Muscle layer of colon (tissue), 2 donors: ENCODE measurements around the gene DTX1.

Source experiments
- H3K27ac ChIP-seq: one replicate; pipeline ENCODE4 v1.7.0; 2013; ENCODE audit warnings: low read depth, mild to moderate bottlenecking, low read length, moderate library complexity
- H3K27me3 ChIP-seq, 2 donors: one replicate each; pipeline ENCODE4 v1.7.0; 2013; ENCODE audit warnings: low read length in 2 of 2, mild to moderate bottlenecking in 2 of 2; ENCODE audit not compliant: insufficient read depth in 2 of 2, control insufficient read depth in 1 of 2
- H3K36me3 ChIP-seq: one replicate; pipeline ENCODE4 v1.7.0; 2013; ENCODE audit warnings: mild to moderate bottlenecking, low read length; ENCODE audit not compliant: insufficient read depth
- H3K4me1 ChIP-seq: one replicate; pipeline ENCODE4 v1.7.0; 2013; ENCODE audit warnings: mild to moderate bottlenecking, low read length; ENCODE audit not compliant: insufficient read depth
- H3K4me3 ChIP-seq, 2 donors: one replicate each; pipeline ENCODE4 v1.7.0; 2013; ENCODE audit warnings: low read length in 2 of 2, low read depth in 1 of 2, mild to moderate bottlenecking in 1 of 2, moderate library complexity in 1 of 2
- H3K9ac ChIP-seq: one replicate; pipeline ENCODE4 v1.7.0; 2013; ENCODE audit warnings: low read length
- H3K9me3 ChIP-seq: one replicate; pipeline ENCODE4 v1.7.0; 2013; ENCODE audit warnings: mild to moderate bottlenecking, low read length
- donor health status: abdominal sarcoma.
- donor health status: Adenocarcinoma of cecum.

Gene DTX1

DNA sequence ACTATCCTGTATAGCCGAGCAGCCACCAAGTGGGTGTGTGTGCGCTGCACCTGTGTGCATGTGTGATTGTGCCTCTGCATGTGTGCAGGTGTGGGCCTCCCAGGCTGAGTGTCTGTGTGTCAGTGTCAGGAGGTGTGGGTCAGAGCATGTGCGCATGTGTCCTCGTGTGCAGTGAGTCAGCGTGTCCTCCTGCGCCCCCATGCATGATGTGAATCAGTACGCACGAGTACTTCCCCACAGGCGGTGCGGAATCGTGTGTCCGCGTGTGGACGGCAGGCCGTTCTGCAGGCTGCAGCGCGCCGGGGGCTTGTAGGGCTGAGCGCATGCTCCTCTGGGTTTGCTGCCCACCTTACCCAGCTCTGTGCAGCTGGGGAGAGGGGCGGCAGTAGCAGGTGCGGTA is 34.2 kb downstream of the DTX1 start:
- H3K36me3 ChIP-seq: no peaks in the 10 kb centered on the region
- peaks cover 9 to 42% of the 10 kb centered on the region in 2 donors for H3K27me3 ChIP-seq
- no peak overlapping the region for H3K4me3 ChIP-seq
- no peaks in the 10 kb centered on the region for H3K9me3 ChIP-seq
- no peaks in the 10 kb centered on the region for H3K4me1 ChIP-seq
- H3K27ac ChIP-seq: no peak overlapping the region
- H3K9ac ChIP-seq: no peak overlapping the region

DNA sequence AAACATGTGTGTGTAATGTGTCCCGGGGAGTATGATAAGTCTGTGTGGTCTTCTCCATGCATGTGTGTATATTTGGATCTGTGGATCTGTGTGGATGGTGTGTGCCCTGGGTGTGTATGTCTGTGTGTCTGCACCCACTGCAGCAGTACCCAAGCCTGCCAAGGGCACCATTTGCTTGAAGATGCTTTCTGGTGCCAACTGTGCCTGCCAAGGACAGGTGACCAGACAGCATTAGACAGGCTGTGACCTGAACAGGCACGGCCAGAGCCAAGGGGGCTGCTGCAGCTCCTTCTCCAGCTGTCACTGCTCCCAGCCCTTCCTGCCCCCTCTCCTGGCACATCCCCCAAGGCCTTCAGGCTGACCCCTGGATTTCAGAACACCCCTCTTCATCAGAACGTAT is 35.0 kb downstream of the DTX1 start:
- Histone ChIP-seq H3K27ac (no peak overlapping the region), H3K4me3 (no peak overlapping the region), H3K27me3 (peaks cover 9 to 36% of the 10 kb centered on the region in 2 donors), H3K4me1 (no peaks in the 10 kb centered on the region), H3K36me3 (no peaks in the 10 kb centered on the region), H3K9ac (no peak overlapping the region), H3K9me3 (no peaks in the 10 kb centered on the region)

DNA sequence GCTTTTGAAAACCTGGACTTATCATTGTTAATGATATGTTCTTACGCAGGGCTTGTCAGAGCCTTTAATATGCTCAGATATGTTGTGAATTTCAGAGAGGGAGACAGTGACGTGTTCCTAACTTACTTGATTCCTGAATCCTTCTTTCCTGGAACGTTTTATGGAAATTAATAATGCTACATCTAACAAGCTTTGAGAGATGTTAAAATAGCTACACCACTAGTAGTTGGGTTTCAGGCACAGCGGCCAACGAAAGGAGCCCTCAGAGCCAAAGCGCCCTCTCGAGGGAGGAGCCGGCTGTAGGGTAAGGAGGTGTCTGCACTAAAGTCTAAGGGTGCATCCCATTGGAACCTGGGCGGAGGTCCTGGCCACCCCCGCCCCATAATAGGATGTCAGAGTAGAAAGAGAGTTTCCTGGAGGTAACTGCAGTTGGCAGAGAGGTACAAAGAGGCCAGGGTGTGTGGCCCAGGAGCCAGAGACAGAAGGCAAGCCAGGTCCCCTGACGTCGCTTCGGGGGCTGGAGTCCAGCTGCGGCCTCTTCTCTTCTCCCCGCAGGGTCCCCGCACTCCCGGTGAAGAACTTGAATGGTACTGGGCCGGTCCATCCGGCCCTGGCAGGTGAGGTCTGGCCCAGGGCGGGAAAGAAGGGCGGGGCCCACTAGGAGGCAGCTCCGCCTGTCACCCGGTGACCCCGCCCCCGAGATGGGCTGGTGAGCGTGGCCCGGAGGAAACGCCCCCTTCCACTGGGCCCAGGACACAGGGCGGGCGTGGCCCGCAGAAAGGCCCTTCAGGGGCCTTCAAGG is 36.3 kb downstream of the DTX1 start:
- Histone ChIP-seq H3K9me3 (no peaks in the 10 kb centered on the region), H3K9ac (no peak overlapping the region), H3K27ac (no peak overlapping the region), H3K4me3 (no peak overlapping the region), H3K36me3 (no peaks in the 10 kb centered on the region), H3K27me3 (peaks cover 9 to 24% of the 10 kb centered on the region in 2 donors), H3K4me1 (no peaks in the 10 kb centered on the region)

DNA sequence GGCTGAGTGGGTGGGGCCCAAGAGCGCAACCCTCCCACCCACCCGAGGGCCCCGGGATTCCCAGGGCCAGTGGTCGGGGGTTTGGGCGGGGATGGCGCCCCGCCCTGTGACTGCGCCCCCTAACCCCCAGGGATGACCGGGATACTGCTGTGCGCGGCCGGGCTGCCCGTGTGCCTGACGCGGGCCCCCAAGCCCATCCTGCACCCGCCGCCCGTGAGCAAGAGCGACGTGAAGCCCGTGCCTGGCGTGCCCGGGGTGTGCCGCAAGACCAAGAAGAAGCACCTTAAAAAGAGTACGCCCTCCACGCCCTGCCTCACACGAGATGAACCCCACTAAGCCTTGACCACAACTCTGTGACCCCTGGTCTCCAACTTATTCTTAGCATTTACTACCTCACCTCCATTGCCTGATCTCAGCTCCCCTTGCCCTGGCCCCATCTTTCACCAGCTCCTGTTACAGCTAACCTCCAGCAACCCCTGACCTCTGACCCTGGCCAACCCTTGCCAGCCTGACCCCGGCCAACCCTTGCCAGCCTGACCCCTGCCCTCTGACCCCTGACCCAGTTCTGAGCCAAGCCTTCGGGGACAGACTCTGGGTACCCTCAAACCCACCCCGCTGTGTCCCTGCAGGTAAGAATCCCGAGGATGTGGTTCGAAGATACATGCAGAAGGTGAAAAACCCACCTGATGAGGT is 37.0 kb downstream of the DTX1 start:
- Histone ChIP-seq H3K4me3 (no peak overlapping the region), H3K27me3 (peaks cover 9 to 22% of the 10 kb centered on the region in 2 donors), H3K27ac (no peak overlapping the region), H3K9ac (no peak overlapping the region), H3K9me3 (no peaks in the 10 kb centered on the region), H3K36me3 (no peaks in the 10 kb centered on the region), H3K4me1 (no peaks in the 10 kb centered on the region)

DNA sequence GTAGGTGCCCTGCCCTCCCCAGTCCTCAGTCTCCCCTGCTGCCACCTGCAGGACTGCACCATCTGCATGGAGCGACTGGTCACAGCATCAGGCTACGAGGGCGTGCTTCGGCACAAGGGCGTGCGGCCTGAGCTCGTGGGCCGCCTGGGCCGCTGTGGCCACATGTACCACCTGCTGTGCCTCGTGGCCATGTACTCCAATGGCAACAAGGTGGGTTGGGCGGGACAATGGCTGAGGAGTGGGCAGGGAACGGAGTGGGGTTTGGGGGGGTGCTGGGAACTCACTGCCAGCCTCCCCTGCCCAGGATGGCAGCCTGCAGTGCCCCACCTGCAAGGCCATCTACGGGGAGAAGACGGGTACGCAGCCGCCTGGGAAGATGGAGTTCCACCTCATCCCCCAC is 38.2 kb downstream of the DTX1 start:
- Histone ChIP-seq H3K4me3 (no peak overlapping the region), H3K9ac (no peak overlapping the region), H3K9me3 (no peaks in the 10 kb centered on the region), H3K4me1 (no peaks in the 10 kb centered on the region), H3K36me3 (no peaks in the 10 kb centered on the region), H3K27ac (no peak overlapping the region), H3K27me3 (peaks cover 9 to 17% of the 10 kb centered on the region in 2 donors)

DNA sequence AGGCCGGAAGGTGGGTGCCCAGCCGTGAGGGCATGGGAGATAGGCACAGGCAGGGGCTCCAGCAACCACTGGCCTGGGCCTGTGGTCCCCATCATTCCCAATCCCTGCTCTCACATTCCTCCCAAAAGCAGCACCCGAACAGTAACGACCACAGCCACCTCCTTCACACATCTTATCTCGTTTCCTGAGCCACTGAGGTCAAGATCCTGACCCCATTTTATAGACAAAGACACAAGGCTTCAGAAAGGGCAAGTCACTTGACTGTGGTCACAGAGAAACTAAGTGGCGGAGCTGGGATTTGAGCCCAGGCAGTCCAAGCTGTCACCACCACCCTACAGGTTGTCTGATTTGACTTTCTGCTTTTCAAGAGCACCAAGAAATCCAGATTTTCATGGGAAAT is 38.9 kb downstream of the DTX1 start:
- no peaks in the 10 kb centered on the region for H3K4me1 ChIP-seq
- no peak overlapping the region for H3K27ac ChIP-seq
- peaks cover 9 to 17% of the 10 kb centered on the region in 2 donors for H3K27me3 ChIP-seq
- no peak overlapping the region for H3K9ac ChIP-seq
- no peak overlapping the region for H3K4me3 ChIP-seq
- no peaks in the 10 kb centered on the region for H3K36me3 ChIP-seq
- H3K9me3 ChIP-seq: no peaks in the 10 kb centered on the region

DNA sequence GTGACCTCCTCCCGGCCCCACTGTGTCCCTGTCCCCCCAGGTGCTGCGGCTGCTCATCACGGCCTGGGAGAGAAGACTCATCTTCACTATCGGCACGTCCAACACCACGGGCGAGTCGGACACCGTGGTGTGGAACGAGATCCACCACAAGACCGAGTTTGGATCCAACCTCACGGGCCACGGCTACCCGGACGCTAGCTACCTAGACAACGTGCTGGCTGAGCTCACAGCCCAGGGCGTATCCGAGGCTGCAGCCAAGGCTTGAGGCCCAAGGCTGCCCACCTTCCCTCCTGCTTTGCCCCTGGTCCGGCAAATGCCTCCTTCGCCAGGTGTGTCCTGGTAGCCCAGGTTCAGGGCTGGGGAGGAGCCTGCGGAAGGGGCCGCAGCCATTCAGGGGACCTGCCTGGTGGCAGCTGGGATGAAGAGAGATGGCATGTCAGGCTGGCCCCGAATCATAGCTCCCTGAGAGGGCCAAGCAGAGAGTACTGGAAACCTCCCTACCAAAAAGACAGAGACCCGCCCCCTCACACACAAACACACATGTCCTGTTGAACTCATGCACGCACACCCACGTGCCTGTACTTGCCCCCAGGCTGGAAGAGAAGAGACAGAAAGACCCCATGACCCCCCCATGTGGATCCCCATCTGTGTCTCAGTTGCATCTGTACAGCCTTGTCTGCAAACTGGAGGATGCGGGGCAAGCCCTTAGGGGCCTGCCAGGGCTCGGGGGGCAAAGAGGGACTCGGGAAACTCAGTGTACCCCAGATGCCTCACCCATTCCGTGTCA is 40.3 kb downstream of the DTX1 start:
- H3K27me3 ChIP-seq: peaks cover under 1 to 10% of the 10 kb centered on the region in 2 donors
- no peaks in the 10 kb centered on the region for H3K36me3 ChIP-seq
- H3K9ac ChIP-seq: no peak overlapping the region
- no peak overlapping the region for H3K27ac ChIP-seq
- H3K9me3 ChIP-seq: no peaks in the 10 kb centered on the region
- no peak overlapping the region for H3K4me3 ChIP-seq
- H3K4me1 ChIP-seq: no peaks in the 10 kb centered on the region

DNA sequence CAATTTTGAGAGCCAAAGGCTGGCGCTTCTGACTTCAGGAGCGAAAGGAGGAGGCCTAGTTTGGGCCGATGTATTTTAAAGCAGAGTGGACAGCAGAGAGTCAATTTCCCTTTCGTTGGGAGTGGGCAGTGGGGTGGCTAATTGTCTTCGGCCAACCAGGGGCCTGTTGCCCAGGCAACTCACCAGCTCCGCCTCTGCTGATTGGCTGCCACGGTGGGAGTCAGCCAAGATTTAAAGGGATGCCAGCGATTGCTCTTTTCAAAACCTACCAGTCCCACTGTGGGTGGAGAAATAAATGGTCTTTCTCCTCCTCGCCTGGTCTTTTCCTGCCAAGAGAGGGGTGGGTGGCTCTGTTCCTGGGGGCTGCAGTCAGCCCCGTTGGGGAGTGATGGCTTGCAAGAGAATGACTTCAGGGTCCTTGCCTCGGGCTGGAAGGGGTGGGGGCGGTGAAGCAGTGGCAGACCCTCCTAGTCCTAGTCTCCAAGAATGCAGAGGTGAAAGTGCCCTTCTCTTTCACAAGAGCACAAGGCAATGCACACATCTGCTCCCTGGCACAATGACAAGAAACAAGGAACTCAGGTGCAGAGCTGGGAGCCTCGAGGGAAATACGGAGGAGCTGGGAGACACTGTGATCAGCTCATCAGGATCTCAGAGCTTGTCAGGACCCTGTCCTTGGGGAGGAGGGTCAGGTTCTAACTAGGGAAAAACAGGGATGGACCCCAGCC is 41.3 kb downstream of the DTX1 start:
- H3K36me3 ChIP-seq: no peaks in the 10 kb centered on the region

DNA sequence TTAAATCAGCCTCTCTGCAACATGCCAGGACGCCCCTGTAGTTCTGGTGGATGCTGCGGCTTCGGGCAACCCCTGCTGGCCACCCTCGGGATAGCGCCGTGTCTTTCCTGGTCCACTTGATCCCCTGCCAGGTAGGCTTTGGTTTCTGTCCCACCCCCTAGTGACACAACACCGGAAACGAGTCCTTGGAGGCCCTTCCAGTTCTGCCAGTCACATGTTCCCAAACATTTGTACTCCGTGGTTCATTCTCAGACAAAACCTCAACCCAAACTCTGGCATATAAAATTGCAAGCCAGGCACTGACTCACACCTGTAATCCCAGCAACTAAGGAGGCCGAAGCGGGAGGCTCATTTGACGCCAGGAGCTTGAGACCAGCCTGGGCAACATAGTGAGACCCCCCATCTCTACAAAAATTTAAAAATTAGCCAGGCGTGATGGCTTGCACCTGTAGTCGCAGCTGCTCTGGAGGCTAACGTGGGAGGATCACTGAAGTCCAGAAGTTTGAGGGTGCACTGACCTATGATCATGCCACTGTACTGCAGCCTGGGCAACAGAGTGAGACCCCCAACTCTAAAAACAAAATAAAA is 42.0 kb downstream of the DTX1 start:
- H3K4me1 ChIP-seq: no peaks in the 10 kb centered on the region
- no peaks in the 10 kb centered on the region for H3K9me3 ChIP-seq
- peaks cover 0 to 6% of the 10 kb centered on the region in 2 donors for H3K27me3 ChIP-seq
- no peaks in the 10 kb centered on the region for H3K36me3 ChIP-seq
- H3K4me3 ChIP-seq: no peak overlapping the region
- H3K27ac ChIP-seq: no peak overlapping the region
- no peak overlapping the region for H3K9ac ChIP-seq

More for the DNA sequence above, 41.3 kb downstream of the DTX1 start:
- no peak overlapping the region for H3K9ac ChIP-seq
- no peaks in the 10 kb centered on the region for H3K9me3 ChIP-seq
- no peak overlapping the region for H3K27ac ChIP-seq
- H3K27me3 ChIP-seq: peaks cover 0 to 7% of the 10 kb centered on the region in 2 donors
- H3K4me1 ChIP-seq: no peaks in the 10 kb centered on the region
- H3K4me3 ChIP-seq: no peak overlapping the region

DNA sequence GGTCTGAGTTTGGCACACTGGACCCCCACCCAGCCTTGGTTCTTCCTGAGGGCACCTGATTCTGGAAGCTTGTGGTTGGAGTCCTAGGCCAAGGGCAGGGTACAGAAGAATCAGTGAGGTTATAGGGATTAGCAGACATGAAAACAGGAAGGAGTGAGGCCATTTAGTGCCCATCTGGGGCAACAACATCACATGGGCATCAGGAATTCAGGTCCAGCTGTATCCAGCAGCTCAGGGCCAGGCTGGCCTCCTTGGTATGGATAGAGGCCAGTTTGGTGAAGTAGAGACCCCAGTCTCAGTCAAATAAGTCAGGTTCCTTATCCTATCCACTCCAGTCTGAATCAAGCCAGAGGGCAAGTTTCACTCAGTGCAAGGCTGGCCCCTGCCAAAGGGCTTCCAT is 42.8 kb downstream of the DTX1 start:
- H3K9me3 ChIP-seq: no peaks in the 10 kb centered on the region
- H3K4me1 ChIP-seq: no peaks in the 10 kb centered on the region
- H3K9ac ChIP-seq: no peak overlapping the region
- H3K4me3 ChIP-seq: no peak overlapping the region
- peaks cover 0 to 8% of the 10 kb centered on the region in 2 donors for H3K27me3 ChIP-seq
- no peaks in the 10 kb centered on the region for H3K36me3 ChIP-seq
- no peak overlapping the region for H3K27ac ChIP-seq
